ELR (cell line): ENCODE data around the gene TMEM131L.
A peak's percentile ranks its signal among the peaks of the same experiment; 100 is the strongest.
"Not testable (repeated sequence)": the region's sequence is repeated elsewhere in the genome, so short reads cannot be mapped to it uniquely, and the experiment has no call there.

Experiments
- DNase-seq: peaks from one replicate; pipeline ENCODE4 v3.0.0-alpha.2; 2015; ENCODE audit warnings: low read depth

Gene TMEM131L

DNA sequence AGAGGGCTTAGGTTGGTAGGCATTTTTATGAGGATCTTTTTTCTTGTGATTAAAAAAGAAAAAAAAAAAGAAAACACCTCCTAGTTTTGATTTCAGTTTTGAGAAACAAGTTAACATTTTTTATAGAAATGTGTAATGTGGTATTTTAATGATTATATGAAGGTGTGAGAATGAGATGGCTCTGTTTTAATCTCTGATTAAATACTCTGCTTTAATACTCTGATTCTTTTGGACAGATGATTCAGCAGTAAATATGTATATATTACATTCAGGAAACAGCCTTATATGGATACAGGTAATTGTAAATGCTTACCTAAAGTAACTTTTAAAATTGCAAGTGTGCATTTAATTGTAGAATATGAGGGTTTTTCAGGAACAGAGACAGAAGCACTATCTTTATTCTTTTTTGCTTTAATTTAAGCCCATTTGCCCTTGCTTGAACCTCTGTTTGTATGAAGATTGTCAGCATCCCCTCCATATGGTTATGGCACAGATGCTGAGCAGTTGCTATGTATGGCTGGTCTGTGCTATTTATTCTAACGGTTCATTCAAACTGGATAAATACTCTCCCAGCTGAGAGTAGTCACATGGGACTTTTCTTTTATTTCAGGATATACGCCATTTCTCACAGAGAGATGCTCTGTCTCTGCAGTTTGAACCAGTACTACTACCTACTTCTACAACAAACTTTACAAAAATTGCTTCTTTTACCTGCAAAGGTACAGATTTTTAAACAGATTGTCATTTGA, 117.0 kb downstream of the TMEM131L start:
- DNase-seq: no peak

- no peak for DNase-seq
These were observed 118.9 kb downstream of the TMEM131L start for GRCh38 chr4:153585026-153585425.

DNA sequence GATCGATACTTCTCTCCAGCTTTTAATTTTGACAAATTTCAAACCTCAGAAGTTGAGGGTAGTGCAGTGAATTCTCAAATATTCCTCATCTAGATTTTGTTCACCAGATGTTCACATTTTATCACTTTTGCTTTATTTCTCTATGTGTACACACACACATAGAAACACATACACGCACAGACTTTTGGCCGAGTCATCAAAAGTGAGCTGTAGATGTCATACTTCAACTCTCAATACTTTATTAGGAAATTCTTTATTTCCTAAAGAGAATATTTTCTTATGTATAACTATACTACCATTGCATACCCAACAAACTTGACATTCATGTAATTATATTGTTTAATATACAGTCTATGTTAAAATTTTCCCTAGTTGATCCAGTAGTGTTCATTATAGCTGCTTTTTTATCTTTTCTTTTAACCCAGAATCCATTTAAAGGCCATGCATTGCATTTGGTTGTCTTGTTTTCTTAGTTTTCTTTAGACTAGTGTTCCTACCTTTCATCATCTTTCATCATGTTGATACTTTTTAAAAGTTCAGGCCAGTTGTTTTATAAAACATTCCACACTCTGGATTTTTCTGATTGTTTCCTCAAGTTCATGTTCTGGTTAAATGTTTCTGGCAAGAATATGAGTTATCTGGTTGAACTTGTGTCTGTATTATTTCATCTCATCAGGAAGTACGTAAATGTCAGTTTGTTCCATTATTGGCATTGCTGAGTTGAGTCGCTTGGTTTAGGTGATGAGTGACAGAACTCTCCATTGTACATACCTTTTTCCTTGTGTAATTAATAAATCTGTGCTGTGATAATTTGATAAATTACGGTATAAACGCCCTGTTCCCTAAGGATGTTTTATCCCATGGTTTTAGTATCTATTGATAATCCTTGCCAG, 123.8 kb downstream of the TMEM131L start:
- no peak for DNase-seq

GRCh38 chr4:153591441-153591840, 125.3 kb downstream of the TMEM131L start:
- no peak for DNase-seq

GRCh38 chr4:153592064-153592463, 125.9 kb downstream of the TMEM131L start:
- DNase-seq: no peak

DNA sequence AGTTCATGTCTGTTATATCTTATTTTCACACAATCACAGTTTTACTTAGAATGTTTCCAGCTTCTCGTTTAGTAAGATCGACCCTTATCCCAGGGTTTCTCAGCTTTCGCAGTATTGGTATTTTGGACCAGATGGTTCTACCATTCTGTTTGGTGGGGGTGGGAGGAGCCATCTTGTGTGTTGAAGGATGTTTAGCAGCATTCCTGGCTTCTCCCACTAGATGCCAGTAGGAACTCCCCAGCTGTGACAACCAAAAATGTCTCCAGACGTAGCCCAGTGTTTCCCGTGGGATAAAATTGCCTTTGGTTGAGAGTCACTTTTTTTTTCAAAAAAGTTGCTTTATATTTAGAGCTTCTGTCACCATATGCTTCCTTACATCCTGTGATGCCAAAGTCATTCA, 127.0 kb downstream of the TMEM131L start:
- DNase-seq: no peak

DNA sequence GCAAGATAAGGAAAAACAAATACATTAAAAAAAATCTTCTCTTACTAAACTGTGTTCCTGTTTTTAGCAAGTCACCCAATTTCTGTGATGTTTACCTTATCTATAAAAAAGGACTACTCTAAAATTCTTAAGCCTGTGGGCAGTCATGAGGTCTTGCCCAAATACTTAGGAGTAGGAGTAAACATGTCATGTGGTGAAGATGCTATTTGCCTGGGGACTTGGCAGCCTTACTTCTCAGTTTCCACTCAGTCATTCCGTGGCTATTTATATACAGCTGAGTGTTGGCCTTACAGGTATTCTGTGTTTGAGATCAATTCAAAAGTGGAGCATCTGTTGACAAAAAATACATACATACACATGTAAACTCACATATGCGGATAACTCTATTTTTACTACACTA, 128.1 kb downstream of the TMEM131L start:
- DNase-seq: peak; percentile 3

DNA sequence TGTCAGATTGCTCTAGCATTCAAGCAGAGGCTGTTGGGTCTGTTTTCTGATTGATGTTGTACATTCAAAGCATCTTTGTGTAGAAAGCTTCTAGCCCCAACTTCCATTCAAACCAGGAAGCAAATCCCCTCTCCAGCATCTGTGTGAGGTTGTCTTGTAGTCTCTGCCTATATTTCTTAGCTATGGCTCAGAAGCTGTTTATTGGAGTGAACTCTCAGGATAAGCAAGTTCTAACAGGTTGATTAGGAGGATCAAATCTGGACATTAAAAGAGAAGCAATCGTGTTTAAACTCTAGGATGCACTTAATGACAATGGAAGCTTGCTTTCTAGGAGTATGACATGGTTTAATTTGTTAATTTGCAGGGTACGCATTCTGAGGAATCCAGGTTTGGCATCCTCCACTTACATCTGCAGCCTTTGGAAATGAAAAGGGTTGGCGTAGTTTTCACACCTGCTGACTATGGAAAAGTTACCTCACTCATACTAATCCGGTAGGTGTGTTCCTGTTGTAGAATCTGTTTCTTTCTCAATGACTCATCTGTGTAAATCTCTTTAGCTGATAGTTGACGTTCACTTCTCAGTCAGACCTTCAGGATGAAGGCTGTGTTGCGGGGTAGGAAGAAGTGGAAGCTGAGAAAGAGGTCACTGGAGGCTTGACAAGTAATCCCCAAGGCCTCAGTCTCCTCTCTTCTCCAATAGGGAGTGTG, 129.9 kb downstream of the TMEM131L start:
- no peak for DNase-seq

GRCh38 chr4:153602758-153603157, 136.6 kb downstream of the TMEM131L start:
- no peak for DNase-seq

GRCh38 chr4:153603258-153603657, 137.1 kb downstream of the TMEM131L start:
- no peak for DNase-seq

- DNase-seq: no peak
These were observed 137.7 kb downstream of the TMEM131L start for GRCh38 chr4:153603835-153604234.

DNA sequence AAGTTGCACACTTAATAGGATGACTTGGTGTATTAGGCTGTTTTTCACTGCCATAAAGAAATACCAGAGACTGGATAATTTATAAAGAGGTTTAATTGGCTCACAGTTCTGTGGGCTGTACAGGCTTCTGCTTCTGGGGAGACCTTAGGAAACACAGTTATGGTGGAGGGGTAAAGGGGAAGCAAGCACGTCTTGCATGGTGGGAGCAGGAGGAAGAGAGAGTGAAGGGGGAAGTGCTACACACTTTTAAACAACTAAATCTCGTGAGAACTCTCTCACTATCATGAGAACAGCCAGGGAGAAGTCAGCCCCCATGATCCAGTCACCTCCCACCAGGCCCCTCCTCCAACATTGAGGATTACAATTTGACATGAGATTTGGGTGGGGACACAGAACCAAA, 142.9 kb downstream of the TMEM131L start:
- DNase-seq: not testable (repeated sequence)

DNA sequence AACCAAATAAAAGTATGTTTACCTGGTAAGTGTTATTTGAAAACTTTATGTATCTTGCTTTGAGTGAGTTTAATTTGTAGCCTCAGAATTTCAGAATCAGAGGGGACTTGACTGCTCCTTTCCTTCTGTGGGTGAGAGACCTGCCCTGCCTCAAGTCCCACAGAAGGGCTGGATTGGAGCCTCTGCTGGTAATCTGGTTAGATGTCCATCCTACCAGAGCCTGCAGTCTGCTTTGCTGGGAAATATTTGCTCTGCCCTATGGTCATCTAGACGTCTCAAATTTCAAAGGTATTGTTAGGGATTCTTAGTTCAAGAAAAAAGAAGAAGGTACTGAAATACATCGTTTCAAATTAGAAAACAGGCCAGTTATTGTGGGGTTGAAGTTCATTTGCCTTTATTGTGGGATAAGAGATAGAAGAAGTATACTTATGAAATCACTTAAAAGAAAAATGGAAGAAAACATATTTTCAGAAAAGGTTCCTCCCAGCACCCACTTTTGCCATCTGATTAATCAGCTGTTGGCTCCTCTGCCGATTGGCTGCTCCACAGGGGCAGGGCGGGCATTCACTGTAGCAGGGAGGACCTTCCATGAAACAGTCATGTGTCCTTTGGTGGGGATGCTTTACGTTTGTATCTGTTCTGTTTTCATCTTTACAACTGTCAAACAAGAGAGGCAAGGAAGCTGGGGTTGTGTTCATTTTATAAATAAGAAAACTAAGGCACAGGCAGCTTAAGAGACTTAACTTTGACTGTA, 144.6 kb downstream of the TMEM131L start:
- DNase-seq: no peak

GRCh38 chr4:153611679-153612078, 145.5 kb downstream of the TMEM131L start:
- peak; percentile 76 for DNase-seq

DNA sequence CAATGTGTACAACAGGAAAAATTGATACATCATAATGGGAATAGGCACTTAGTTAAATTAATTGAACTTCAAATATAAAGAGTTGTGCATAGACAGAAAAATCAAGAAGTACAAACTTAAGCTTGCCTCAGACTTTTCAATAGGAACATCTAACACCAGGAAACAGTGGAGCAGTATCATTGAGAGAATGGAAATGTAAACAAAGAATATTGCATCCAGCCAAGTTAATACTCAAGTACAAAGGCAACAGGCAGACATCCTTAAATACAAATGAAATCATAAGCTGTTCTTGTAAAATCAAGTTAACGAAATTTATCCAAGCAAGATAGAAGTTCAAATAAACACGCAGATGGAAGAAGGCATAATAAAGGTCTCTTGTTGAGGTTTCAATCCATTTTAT, 146.7 kb downstream of the TMEM131L start:
- no peak for DNase-seq

DNA sequence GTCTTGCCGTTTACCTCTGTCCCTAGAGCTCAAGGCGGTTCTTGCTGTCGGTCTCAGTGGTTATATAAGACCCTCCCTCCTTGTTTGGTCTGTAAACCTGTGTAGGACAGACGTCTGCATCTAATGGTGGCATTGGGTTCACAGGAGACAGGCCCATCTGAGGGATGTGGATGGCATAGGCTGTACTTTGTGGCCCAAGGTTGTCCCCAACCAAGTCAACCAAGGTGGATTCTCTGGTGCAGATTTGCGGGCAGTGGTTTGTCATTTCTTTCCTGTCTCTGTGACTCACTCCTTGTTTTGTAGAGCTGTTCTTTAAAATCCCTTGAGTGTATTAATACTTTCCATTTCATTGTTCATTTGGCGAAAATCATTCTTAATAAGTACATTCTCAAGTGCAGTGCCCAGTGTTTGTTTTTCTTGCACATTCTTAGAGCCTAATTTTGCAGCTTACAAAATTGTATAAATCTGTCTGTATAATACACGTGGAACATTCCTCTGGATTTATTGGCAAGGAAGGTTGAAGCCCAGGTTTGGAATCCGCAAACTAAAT, 149.9 kb downstream of the TMEM131L start:
- DNase-seq: no peak

GRCh38 chr4:153618833-153619232, 152.7 kb downstream of the TMEM131L start:
- DNase-seq: no peak

DNA sequence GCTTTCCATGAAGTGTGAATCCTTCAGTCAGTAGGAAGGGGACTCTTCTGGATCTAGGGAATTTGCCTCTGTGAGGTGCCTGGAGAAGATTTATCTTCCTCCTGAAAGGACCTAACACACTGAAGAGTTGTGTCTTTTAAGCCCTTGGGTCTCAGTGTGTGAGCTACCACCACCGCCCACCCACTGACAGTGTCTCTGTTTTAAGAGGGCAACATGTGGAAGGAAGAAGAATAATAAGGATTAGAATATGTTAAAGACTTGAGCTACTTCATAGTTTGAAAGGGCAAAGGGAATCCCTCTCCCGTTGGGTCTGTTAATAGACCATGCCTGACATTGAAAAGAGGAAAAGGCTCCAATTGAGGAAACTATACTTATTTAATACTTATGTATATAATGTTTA, 153.7 kb downstream of the TMEM131L start:
- DNase-seq: no peak

GRCh38 chr4:153620352-153620751, 154.2 kb downstream of the TMEM131L start:
- no peak for DNase-seq

- DNase-seq: no peak
These were observed 155.9 kb downstream of the TMEM131L start for GRCh38 chr4:153622093-153622492.

DNA sequence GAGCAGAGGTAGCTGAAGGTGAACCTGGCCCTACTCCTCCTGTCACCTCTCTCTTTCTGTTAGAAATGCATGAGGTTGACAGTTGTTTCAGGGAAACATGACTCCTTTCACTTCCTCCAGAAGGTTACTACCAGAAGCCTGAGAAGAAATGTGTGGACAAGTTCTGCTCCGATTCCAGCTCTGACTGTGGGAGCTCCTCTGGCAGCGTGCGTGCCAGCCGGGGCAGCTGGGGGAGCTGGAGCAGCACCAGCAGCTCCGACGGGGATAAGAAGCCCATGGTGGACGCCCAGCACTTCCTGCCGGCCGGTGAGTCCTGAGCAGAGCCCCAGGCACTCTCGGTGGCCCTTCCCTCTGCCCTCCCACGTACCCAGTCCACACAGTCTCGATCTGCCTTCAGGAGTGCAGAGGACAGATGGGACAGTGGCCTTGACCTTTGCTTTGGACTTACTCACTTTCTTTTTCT, 156.6 kb downstream of the TMEM131L start:
- DNase-seq: no peak
